ENCODE results near the gene UFD1.

Gene UFD1

DNA sequence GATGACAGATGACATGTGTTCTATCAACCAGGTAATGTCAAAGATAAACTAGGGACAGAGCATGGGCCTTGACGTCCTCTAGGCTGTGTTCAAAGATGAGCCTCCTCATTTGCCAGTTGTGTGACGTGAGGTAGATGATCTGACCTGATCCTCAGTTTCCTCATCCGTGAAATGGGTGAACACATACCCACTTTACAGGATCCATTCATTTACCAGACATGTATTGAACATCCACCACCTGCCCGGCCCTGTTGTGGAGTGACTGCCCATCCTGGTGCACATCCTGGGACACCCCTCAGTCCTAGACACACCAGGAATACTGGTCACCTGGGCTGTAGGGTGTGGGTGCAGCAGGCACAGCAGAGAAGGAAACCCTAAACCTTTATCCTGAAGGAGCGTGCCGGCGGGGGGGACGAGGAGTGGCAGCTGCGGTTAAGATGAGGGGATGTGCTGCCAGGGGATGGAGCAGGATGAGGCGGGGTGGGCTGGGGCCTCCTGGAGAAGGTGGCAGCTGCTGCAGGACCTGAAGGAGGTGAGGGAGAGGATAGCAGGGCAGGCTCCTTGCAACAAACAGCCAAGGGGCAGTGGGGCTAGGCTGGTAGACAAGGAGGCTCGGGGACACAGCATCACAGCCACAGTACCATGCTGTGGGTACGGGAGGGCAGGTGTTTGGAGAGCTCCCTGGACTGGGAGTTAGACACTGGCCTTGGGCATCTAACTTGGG, 36.8 kb upstream of the UFD1 start:
- DNase-seq, result no peak

DNA sequence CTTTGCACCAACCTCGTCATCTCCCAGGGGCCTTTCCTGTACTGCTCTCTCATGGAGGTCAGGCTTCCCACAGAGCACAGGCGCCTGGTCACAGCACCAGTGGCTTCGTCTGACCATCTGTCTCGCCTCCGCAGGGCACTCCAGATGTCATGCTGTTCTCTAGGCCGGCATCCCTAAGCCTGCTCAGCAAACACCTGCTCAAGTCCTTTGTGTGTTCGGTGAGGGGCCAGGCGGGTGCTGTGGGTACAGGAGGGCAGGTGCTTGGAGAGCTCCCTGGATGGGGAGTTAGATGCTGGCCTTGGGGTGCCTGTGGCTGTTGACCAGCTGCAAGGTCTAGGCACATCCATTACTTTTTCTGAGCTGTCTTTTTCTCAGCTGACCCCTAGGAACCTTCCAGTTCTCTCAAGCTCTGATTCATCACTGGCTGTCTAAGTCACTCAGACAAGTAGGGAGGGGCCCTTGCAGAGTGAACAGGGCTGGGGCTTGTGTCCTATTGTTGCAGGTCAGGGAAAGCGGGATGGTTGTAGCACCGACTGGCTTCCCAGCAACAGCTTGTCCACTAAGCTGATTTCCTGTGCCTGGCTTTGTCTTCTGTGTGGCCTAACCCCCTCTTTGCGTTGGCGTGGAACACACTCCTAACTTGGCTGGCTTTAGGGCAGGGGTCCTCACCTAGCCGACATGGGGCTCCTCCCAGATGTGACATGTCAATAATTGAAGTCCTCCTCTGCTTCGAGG, 36.0 kb upstream of the UFD1 start:
- DNase-seq, result no peak

DNA sequence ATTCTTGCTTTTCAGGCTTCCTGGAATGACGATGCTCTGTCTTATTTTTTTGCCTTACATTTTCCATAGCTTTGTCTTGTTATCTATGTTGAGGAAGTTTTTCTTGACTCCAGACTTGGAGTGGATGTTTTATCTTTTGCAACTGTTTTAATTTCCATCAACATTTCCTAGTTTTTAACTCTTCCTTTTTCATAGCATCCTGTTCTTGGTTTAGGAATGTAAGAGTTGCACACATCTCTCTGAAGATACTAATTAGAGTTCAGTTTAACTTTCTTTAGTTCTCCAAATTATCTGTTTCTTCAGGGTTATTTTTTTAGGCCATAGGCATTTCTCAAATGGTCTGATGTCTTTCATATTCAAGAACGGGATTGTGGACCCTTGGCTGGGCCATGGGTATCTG, 34.8 kb upstream of the UFD1 start:
- no peak for DNase-seq

DNA sequence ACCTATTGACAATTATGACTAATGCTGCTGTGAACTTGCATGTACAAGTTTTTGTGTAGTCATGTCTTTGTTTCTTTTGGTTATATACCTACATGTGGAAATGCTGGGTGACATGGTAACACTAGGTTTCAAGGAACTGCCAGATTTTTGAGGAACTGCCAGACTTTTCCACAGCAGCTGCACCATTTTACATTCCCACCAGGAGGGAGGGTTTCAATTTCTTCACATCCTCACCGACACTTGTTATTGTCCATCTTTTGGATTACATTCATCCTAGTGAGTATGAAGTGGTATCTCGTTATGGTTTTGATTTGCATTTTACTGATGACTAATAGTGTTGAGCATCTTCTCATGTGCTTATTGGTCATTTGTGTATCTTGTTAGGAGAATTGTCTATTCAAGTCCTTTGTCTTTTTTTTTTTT, 31.9 kb upstream of the UFD1 start:
- no peak for DNase-seq

- no peak for DNase-seq
Measured at GRCh38 chr22:19509923-19510322, 30.9 kb upstream of the UFD1 start.

- DNase-seq, result no peak
Measured at GRCh38 chr22:19509191-19509590, 30.2 kb upstream of the UFD1 start.

- DNase-seq, result no peak
Measured at GRCh38 chr22:19508024-19508776, 29.2 kb upstream of the UFD1 start.

DNA sequence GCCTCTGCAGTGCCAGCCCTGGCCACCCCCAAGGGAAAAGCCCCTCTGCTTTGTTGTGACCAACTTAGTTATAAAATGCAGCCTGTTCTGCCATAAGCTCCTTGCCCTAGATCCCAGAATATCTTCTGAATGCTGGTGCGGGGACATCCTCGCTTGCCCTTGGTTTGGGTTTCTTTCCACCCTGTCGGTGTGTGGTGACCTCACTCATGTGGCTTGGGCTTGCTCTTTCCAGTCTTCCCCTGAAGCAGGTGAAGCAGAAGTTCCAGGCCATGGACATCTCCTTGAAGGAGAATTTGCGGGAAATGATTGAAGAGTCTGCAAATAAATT, 28.5 kb upstream of the UFD1 start:
- no peak for DNase-seq

- DNase-seq, result no peak
Measured at GRCh38 chr22:19506212-19506611, 27.2 kb upstream of the UFD1 start.

DNA sequence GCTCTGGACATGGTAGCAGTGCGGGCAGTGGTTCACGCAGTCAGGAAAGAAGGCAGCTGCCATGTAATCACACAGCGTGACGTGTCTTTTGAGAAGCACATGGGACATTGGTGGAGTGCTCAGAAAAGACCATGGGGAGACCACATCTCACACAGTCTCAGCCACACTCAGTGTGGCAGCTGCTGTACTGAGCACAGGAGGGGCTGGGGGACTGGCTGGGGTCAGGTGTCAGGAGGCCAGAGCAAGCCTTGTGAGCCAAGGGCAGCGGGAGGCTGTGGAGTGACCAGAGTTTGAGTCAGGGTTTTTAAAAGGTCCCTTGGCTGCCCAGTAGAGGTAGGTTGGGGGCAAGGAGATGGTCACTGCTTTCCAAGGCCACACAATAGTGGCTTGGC, 26.7 kb upstream of the UFD1 start:
- DNase-seq, result no peak

DNA sequence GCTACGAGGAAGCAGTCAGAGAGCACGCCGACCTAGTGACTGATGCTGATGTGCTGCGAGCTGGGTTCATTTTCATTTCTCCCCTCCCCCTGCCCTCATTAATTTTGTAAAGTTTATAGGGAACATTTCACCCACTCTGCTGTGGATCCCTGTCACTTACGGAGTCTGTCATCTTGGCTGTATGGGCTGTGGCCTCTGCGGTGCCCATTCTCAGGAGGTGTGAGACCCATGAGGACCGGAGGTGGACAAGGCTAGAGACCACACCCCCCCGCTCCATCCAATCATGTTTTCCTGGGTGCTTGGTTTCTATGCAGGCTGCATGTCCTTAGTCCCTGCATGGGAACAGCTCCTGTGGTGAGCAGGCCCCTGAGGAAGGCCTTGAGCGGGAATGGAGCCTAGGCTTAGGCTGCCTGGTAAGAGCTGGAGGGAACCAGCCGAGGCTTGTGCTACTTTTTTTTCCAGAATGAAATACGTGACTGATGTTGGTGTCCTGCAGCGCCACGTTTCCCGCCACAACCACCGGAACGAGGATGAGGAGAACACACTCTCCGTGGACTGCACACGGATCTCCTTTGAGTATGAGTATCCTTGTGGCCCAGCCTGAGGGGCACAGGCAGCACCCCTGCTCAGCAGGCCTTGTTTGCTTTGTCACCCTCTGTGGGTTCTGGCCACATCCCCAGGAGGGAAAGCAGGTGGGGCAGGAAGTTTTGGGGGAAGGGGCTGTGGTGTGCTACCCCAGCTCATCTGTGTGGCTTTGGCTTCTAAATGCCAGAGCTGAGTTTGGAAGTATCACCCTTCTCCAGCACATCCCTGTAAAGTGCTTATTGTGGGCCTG, 26.1 kb upstream of the UFD1 start:
- no peak for DNase-seq

GRCh38 chr22:19503869-19504268, 24.9 kb upstream of the UFD1 start:
- DNase-seq, result no peak

GRCh38 chr22:19503367-19503766, 24.4 kb upstream of the UFD1 start:
- no peak for DNase-seq

GRCh38 chr22:19501897-19502447, 23.0 kb upstream of the UFD1 start:
- no peak for DNase-seq

GRCh38 chr22:19499880-19500242, 20.9 kb upstream of the UFD1 start:
- DNase-seq, result no peak

- DNase-seq, result no peak
Measured at GRCh38 chr22:19499236-19499879, 20.4 kb upstream of the UFD1 start.

DNA sequence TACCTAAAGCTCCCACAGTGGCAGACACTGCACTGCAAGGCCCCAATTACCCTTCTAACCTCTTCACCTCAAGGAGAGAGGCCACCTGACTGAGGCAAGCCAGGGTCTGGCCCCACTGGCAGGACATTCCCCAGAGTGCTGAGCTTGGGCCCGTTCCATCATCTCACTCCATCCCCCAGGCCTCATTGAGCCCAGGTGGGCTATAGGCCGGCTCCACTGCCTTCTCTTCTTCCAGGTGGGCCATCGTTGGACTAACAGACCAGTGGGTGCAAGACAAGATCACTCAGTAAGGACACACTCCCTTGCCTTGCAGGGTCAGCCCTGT, 19.8 kb upstream of the UFD1 start:
- DNase-seq, result no peak

DNA sequence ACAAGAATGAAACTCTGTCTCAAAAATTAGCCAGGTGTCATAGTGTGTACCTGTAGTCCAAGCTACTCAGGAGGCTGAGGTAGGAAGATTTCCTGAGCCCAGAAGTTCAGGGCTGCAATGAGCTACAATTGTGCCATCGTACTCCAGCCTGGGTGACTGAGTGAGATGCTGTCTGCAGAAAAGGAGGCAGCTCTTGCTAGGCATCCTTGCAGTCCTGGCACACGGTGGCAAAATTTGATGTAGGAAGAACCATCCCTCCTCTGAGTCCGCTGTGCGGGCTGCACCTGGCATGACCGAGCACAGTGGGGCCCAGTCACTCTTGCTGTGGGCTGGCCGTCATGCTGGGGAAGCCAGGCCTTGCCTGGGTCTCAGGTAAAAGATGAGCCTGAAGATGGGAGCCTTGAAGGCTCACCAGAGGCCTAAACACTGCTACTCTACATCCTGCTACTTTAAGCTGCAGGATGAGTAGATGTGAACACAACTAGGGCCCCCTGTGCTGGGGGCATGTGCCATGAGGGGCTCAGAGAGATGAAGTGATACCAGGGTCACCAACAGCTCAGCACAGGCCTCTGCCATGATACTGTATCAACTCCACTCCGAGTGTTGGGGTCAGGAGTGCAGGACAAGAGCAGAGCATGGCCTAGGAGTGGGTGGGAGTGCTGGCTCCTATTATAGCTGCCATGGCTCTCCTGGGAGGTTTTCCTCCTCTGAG, 19.3 kb upstream of the UFD1 start:
- no peak for DNase-seq

DNA sequence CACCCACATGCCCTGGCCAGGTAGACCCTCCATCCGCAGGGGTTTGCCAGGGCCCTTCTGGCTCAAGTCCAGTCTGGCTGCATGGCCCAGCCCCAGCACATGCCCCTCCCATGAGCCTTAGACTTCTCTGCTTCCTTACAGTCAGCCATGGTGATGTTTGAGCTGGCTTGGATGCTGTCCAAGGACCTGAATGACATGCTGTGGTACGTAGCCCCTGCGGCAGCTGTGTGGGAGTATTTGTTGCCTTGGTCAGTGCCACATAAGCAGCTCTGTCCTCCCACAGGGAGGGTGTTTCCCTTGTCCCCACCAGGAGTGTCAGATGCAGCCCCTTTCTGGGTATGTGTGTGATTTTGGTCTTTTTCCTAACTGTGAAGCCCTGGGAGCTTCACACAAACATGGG, 18.3 kb upstream of the UFD1 start:
- no peak for DNase-seq

DNA sequence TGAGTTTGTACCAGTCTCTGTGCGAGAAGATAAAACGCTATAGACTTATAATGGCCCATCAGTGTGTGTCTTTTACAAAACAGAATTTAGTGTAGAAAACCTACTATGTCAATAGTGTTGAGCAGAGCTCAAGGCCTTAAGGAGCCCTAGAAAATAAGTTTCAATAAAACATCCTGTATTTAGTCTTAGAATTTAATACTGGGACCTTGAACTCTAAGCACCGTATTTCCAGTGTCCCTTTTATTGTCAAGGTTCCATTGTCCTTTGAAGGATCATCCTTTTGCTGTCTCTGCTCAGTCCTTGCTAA, 17.3 kb upstream of the UFD1 start:
- DNase-seq, result no peak

GRCh38 chr22:19495562-19496323, 16.8 kb upstream of the UFD1 start:
- no peak for DNase-seq
